HT1080 (cell line): ENCODE data around the gene GPN1. TPM values are rescaled to one million over a fixed set of nuclear protein-coding genes. Genes with fewer than 3 reads are reported as not detected.
"Not testable (repeated sequence)": the region's sequence is repeated elsewhere in the genome, so short reads cannot be mapped to it uniquely, and the experiment has no call there.

ENCODE experiments used
- DNase-seq: peaks from one replicate; pipeline ENCODE4 v3.0.0-alpha.2; 2015; ENCODE audit warnings: low read depth
- polyA plus RNA-seq, 2 experiments: library from polyadenylated mRNA; depleted of rRNA; stranded (reverse); fragments of >200 nt; gene quantifications; 2 replicates each; pipeline ENCODE4 v1.2.3, GENCODE V29; 2015
- total RNA-seq: library from RNA; depleted of rRNA; stranded (reverse); fragments of >200 nt; shearing (Covaris generic); gene quantifications from 2 replicates; pipeline ENCODE4 v1.2.3, GENCODE V29; 2014; rRNA removed

The GPN1 gene
- total RNA-seq: 42.3 and 52.9 TPM in 2 replicates
- 52.1 and 59.5 TPM in 2 replicates for polyA plus RNA-seq (2015; cell fraction: cytosol; rRNA removed)
- polyA plus RNA-seq (2015; cell fraction: nucleus; rRNA removed): 41.3 and 44.3 TPM in 2 replicates

DNA sequence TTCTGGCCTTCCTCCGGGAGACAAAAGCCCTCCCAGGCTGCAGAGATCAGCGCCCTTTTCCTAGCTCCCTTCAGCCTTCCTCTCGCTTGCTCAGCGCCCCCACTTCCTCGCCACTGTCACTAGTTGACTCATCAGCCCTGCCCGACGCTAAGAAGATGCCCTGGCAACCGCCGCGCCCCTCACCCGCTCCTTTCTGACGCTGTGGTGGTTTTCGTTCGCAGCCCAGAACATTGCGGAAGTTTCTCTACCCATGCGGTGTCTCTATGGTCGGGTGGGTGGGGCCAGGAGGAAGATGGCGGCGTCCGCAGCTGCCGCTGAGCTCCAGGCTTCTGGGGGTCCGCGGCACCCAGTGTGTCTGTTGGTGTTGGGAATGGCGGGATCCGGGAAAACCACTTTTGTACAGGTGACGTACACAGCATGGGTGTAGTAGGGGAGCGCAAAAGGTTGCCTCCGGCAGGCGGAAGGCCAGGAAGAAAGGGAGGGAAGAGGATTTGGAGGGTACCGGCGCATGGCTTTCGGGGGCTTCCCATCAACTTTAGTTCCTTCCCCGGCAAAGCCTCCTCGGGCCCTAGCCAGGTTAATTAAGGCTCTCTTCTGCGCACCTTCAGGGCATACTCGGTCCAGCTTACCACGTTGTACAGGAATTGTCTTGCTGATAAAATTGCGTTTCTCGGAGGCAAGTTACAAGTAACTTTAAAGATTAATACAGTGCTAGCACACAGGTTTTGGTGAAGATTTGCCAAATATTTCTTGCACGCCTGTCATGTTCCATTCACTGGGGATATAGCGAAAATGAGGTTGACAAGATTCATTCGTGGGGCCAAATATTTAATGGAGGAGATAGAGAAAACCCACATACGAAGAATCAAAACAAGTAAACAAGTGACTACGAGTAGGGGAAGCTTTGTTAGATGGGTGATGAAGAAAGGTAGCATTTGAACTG is at the start of gene GPN1, which contains the start of gene CCDC121:
Gene GPN1 (plus strand): TSS at position 284 of the 943 bp plus-strand sequence. CDS start 9 bp downstream, at position 293.
Gene CCDC121 (minus strand): TSS at position 246 of the 943 bp plus-strand sequence. CDS start 1,213 bp downstream, outside the sequence.
- peak; percentile 97 for DNase-seq

GRCh38 chr2:27581417-27582128 is 47.3 kb upstream of the GPN1 start:
- no peak for DNase-seq

GRCh38 chr2:27582129-27582694 is 46.6 kb upstream of the GPN1 start:
- no peak for DNase-seq

- DNase-seq: peak; percentile 95
These were observed 46.0 kb upstream of the GPN1 start, which contains the start of gene ZNF512 for GRCh38 chr2:27582695-27583389. TSS of gene ZNF512 (plus strand) at chr2:27583042. CDS start at chr2:27583113, 71 bp downstream.

DNA sequence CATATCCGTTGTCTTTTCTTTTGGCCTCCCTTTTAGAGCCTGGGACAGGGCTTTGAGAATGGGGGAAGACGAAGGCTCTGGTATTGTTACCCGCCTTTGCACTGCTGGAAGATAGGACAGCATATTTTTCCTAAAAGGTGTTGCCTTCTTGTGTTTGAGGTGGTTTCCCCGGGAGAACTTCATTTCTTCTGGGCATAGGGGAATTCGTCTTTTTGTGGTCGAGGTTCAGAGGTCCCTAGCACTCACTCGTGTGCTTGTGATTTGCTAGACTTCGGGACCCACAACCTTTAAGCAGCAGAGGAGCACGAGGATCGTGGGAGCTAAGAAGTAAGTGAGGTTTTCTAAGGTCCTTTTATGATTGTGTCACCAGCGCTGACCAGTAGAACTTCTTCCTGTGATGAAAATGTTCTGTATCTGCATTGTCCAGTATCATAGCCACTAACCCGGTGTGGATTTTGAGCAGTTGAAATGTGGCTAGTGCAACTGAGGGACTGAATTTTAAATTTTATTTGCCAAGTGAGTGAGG is 45.4 kb upstream of the GPN1 start:
- DNase-seq: no peak

DNA sequence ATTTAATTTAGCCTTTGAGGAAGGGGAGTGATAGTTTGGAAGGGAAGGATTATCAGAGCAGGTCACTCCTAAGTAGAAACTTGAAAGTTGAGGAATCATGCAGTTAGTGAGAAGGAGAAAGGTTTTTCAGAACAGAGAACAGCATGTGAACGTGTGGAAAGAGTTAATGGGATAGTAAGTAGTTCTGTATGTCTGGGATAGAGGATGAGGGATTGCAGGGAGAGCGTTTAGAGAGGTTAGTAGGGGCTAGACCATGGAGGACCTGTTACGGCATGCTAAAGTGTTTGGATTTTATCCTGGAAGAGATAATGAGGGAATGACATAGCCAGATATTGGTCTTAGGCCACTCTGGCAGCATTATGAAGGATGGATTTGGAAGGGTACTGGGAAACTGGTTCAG is 44.3 kb upstream of the GPN1 start:
- DNase-seq: no peak

- DNase-seq: no peak
These were observed 41.8 kb upstream of the GPN1 start for GRCh38 chr2:27587025-27587424.

GRCh38 chr2:27588308-27588707 is 40.5 kb upstream of the GPN1 start:
- no peak for DNase-seq

DNA sequence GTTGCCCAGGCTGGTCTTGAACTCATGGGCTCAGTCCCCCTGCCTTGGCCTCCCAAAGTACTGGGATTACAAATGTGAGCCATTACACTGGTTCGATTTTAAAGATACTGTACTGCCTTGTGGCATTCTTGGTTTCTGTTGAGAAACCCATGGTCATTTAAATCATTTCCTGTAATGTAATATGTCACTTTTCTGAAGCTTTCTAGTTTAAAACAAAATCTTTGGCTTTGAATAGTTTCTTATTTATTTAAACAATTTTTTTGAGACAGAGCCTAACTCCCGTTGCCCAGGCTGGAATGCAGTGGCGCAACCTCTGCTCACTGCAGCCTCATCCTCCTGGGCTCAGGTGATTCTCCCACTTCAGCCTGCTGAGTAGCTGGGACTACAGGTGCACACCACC is 37.1 kb upstream of the GPN1 start:
- no peak for DNase-seq

DNA sequence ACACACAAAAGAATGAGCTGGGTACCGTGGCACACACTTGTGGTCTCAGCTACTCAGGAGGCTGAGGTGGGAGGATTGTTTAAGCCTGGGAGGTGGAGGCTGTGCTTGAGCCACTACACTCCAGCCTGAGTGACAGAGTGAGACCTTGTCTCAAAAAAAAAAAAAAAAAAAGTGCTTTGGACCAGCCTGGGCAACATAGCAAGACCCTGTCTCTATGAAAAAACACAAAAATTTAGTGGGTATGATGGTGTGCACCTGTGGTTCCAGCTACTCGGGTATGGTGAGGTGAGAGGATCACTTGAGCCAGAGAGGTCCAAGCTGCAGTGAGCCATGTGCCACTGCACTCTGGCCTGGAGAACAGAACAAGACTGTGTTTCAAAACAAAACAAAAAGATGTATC is 35.6 kb upstream of the GPN1 start:
- DNase-seq: no peak

- not testable (repeated sequence) for DNase-seq
These were observed 34.7 kb upstream of the GPN1 start for GRCh38 chr2:27594020-27594703.

DNA sequence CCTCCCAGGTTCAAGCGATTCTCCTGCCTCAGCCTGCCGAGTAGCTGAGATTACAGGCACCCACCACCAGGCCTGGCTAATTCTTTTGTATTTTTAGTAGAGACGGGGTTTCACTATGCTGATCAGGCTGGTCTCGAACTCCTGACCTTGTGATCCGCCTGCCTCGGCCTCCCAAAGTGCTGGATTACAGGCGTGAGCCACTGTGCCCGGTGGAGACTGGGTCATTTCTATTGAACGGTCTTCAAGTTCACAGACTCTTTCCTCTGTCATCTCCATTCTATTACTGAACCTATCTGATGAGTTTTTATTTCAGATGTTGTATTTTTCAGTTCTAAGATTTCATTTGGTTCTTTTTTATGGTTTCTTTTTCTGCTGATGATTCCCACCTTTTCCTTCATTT is 33.4 kb upstream of the GPN1 start:
- DNase-seq: not testable (repeated sequence)

DNA sequence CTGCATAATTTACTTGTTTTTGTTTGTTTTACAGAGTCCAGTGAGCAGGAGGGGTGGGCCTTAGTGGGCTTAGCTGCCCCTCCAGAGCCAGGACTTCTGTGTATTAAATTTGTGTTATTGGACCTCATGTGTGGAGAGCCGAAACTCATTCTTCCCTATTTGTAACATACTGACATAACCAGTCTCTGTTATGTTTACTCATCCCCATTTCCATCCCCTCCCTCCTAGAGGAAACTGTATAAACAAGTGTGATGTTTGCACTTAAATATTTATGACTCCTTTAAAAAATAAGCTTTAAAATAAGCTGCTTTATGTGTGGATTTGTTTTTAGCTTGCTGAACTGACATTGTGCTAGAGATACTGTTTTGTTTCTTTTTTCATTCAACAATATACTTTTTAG is 32.2 kb upstream of the GPN1 start:
- no peak for DNase-seq

GRCh38 chr2:27606611-27607010 is 22.2 kb upstream of the GPN1 start:
- no peak for DNase-seq

DNA sequence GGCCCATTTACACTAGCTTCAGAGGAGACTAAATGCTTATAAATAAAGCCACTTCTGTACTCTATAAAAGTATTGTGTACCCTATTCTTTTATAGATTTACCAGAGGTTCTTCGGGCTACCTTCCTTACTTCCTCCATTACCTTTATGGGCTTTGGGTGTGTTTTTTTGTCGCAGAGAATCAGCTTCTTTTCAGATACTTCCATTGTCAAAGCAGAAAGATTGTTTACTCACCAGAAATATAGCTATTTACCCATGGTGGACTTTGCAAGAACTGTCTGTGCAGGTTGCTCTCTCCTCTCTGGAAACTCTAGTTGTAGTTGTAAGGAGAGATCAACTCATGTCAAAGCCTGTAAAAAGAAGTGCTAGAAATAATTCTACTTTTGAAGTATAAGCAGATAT is 14.9 kb upstream of the GPN1 start:
- no peak for DNase-seq

- DNase-seq: no peak
These were observed 13.5 kb upstream of the GPN1 start for GRCh38 chr2:27615316-27615715.

- DNase-seq: no peak
These were observed 7.3 kb upstream of the GPN1 start for GRCh38 chr2:27621524-27621923.

- DNase-seq: peak; percentile 80
These were observed 5.9 kb upstream of the GPN1 start for GRCh38 chr2:27622921-27623384.

GRCh38 chr2:27624943-27625342 is 3.9 kb upstream of the GPN1 start:
- DNase-seq: no peak

DNA sequence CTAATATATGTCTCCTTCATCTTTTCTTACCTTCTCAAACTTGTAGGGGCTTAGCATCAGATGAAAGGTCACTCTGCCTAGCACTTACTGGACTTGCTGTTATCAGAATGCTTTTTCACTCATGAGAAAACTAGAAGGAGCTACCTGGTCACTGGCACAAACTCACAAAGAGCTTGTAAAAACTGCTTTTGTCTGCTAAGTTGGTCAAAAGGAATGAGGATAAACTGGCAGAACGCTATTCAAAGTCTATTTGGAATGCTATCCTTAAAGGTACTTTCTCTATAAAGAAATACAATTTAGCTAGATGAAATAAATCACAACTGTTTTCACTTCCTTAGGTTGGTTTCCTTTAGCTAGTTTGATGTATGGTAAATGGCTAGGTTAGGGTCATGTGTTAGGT is 2.5 kb upstream of the GPN1 start:
- not testable (repeated sequence) for DNase-seq
